B cell (primary cell): ENCODE measurements around the gene AP2B1. TPM values are rescaled to one million over a fixed set of nuclear protein-coding genes. Genes with fewer than 3 reads are reported as not detected.

Experiments
- ATAC-seq: fragments of 200-7000 bp; cut with Tn5 transposase; one replicate; pipeline ENCODE4 v1.10.0; 2021; ENCODE audit warnings: low read depth, mild to moderate bottlenecking, moderate number of reproducible peaks, moderate library complexity
- CTCF ChIA-PET: fragments of 350-600 bp; sonication (Branson Sonifier 250); formaldehyde crosslinking; loops from one replicate; lab custom pipeline; 2021; ENCODE audit warnings: antibody characterized with exemption, inconsistent platforms; lab: Charles Lee
- POLR2A ChIA-PET: fragments of 350-600 bp; sonication (Branson Sonifier 250); formaldehyde crosslinking; loops from one replicate; lab custom pipeline; 2021; ENCODE audit warnings: antibody characterized with exemption; lab: Charles Lee
- DNase-seq: peaks from one replicate; pipeline ENCODE4 v3.0.0; 2013
- H2AFZ ChIP-seq: 2 replicates; pipeline ENCODE4 v1.6.1; 2012; ENCODE audit warnings: mild to moderate bottlenecking, low read depth, low read length; ENCODE audit not compliant: insufficient read depth, poor library complexity, severe bottlenecking
- H3K27ac ChIP-seq, 2 donors: 1 replicate in 1 of 2; 2 replicates in 1 of 2; pipeline ENCODE4 v1.5.1; 2012 to 2013; ENCODE audit warnings: low read length in 2 of 2, mild to moderate bottlenecking in 2 of 2, moderate library complexity in 1 of 2
- H3K27me3 ChIP-seq, 4 experiments: fragments of 200-600 bp in 1 of 4; sonication (generic) in 1 of 4; replicated peaks in 1 of 4; 1 replicate in 2 of 4; 2 replicates in 2 of 4; pipeline versions ENCODE4 v1.6.1 to v1.7.0; 2013 to 2016; ENCODE audit warnings: low read length in 3 of 4, mild to moderate bottlenecking in 2 of 4, mixed read lengths in 1 of 4, moderate library complexity in 1 of 4; ENCODE audit not compliant: insufficient read depth in 4 of 4, control insufficient read depth in 3 of 4; ENCODE audit errors: control extremely low read depth in 1 of 4
- H3K36me3 ChIP-seq, 2 experiments: replicated peaks in 1 of 2; 1 replicate in 1 of 2; 2 replicates in 1 of 2; pipeline versions ENCODE4 v1.6.1 to v1.7.1; 2013; ENCODE audit warnings: low read length in 1 of 2; ENCODE audit not compliant: insufficient read depth in 2 of 2, control insufficient read depth in 1 of 2; ENCODE audit errors: control extremely low read depth in 1 of 2, extremely low read depth in 1 of 2
- H3K4me1 ChIP-seq, 2 donors: fragments of 200-600 bp in 1 of 2; sonication (generic) in 1 of 2; 1 replicate in 1 of 2; 2 replicates in 1 of 2; pipeline versions ENCODE4 v1.5.1 to v1.6.1; 2013 to 2017; ENCODE audit warnings: low read length in 2 of 2; ENCODE audit not compliant: control insufficient read depth in 2 of 2, insufficient read depth in 2 of 2
- H3K4me2 ChIP-seq: replicated peaks from 2 replicates; pipeline ENCODE3; 2012; ENCODE audit warnings: mild to moderate bottlenecking, low read depth, low read length; ENCODE audit not compliant: poor library complexity, severe bottlenecking
- H3K4me3 ChIP-seq, 5 experiments: fragments of 200-600 bp in 1 of 5; sonication (generic) in 1 of 5; 1 replicate in 3 of 5; 2 replicates in 2 of 5; pipeline versions ENCODE4 v1.5.1 to v1.7.0; 2011 to 2016; ENCODE audit warnings: low read length in 4 of 5, mild to moderate bottlenecking in 4 of 5, low read depth in 2 of 5, control low read depth in 1 of 5, moderate library complexity in 1 of 5; ENCODE audit not compliant: insufficient read depth in 1 of 5; ENCODE audit errors: control extremely low read depth in 1 of 5, extremely low read depth in 1 of 5
- H3K79me2 ChIP-seq: fragments of 200-600 bp; sonication (generic); one replicate; pipeline ENCODE4 v1.6.0; 2016; ENCODE audit warnings: low read length; ENCODE audit not compliant: control insufficient read depth, insufficient read depth
- H3K9ac ChIP-seq: fragments of 200-600 bp; sonication (generic); 2 replicates; pipeline ENCODE4 v1.6.1; 2017; ENCODE audit warnings: mild to moderate bottlenecking, low read length, moderate library complexity
- H3K9me3 ChIP-seq, 3 donors: one replicate each; pipeline versions ENCODE4 v1.6.1 to v1.7.1; 2013; ENCODE audit warnings: low read length in 2 of 3; ENCODE audit not compliant: control insufficient read depth in 2 of 3, insufficient read depth in 1 of 3; ENCODE audit errors: control extremely low read depth in 1 of 3
- H4K20me1 ChIP-seq: 2 replicates; pipeline ENCODE4 v1.6.0; 2012; ENCODE audit warnings: mild to moderate bottlenecking, low read length; ENCODE audit not compliant: insufficient read depth, control insufficient read depth, poor library complexity, severe bottlenecking
- H3K27ac Mint-ChIP-seq: one replicate; pipeline ENCODE4 v1.8.0; 2021; ENCODE audit warnings: mixed read lengths
- H3K27me3 Mint-ChIP-seq: one replicate; pipeline ENCODE4 v1.8.0; 2021; ENCODE audit warnings: mixed read lengths
- H3K4me1 Mint-ChIP-seq: one replicate; pipeline ENCODE4 v1.8.0; 2021; ENCODE audit warnings: mixed read lengths
- H3K4me3 Mint-ChIP-seq: one replicate; pipeline ENCODE4 v1.8.0; 2021; ENCODE audit warnings: mixed read lengths
- H3K9me3 Mint-ChIP-seq: one replicate; pipeline ENCODE4 v1.8.0; 2022; ENCODE audit warnings: mixed read lengths; ENCODE audit not compliant: insufficient read depth
- CTCF ChIP-seq: fragments of 200-600 bp; IDR thresholded peaks from one replicate; pipeline ENCODE4 v1.8.0; 2022; ENCODE audit warnings: antibody characterized with exemption, mild to moderate bottlenecking
- EZH2 ChIP-seq: IDR thresholded peaks from 2 replicates; pipeline ENCODE4 v1.6.1; 2012; ENCODE audit warnings: borderline replicate concordance, low read depth, mild to moderate bottlenecking, moderate library complexity, low read length; ENCODE audit not compliant: insufficient read depth, poor library complexity, severe bottlenecking
- WGBS: methylation state at CpG from one replicate; pipeline ENCODE4 v1.1.5; 2013; ENCODE audit warnings: missing lambda C conversion rate; ENCODE audit not compliant: insufficient coverage; 5-methylcytosine and 5-hydroxymethylcytosine counted together
- intact Hi-C: fragments of 100-400 bp; cut with micrococcal nuclease; formaldehyde crosslinking; loops from one replicate; pipeline ENCODE4 v1.10.0; 2022
- polyA plus RNA-seq: library from polyadenylated mRNA; depleted of rRNA; stranded (reverse); fragments of >200 nt; gene quantifications from 2 replicates; pipeline ENCODE4 v1.2.3, GENCODE V29; 2012
- total RNA-seq, 2 donors: library from RNA; stranded (reverse); fragments of 120-200 nt in 1 of 2; gene quantifications; 1 replicate in 1 of 2; 2 replicates in 1 of 2; pipeline versions ENCODE4 v1.2.3 to v1.2.4, GENCODE V29; 2013 to 2022

AP2B1 gene
- total and polyA plus RNA-seq, 2 donors (not counting 1 experiment from before 2014, with no cell fraction given): 33.1 to 123 TPM

GRCh38 chr17:35645923-35646322, 58.8 kb downstream of the AP2B1 start:
- no peak overlapping the region for H2AFZ ChIP-seq
- H3K27ac Mint-ChIP-seq: no peak overlapping the region
- H3K4me1 ChIP-seq: no peaks in the 10 kb centered on the region
- no peak overlapping the region for H3K9ac ChIP-seq
- TF ChIP-seq CTCF (no peak), EZH2 (no peak)
- no peak overlapping the region for H3K4me3 ChIP-seq
- H3K27me3 Mint-ChIP-seq: no peaks in the 10 kb centered on the region
- no CpG with 5 or more reads among the region's 2 CpGs for WGBS
- H4K20me1 ChIP-seq: no peaks in the 10 kb centered on the region
- no peaks in the 10 kb centered on the region for H3K79me2 ChIP-seq
- no peak overlapping the region for H3K27ac ChIP-seq
- H3K4me2 ChIP-seq: no peak overlapping the region
- no peak for ATAC-seq
- intact Hi-C loops: no loop called here
- H3K9me3 ChIP-seq: no peaks in the 10 kb centered on the region
- no peaks in the 10 kb centered on the region for H3K9me3 Mint-ChIP-seq
- peaks cover 15 to 54% of the 10 kb centered on the region in 2 experiments for H3K36me3 ChIP-seq
- H3K4me3 Mint-ChIP-seq: no peak overlapping the region
- POLR2A ChIA-PET: no interaction called here
- no peaks in the 10 kb centered on the region for H3K4me1 Mint-ChIP-seq
- CTCF ChIA-PET: no interaction called here
- H3K27me3 ChIP-seq: no peaks in the 10 kb centered on the region
- DNase-seq: no peak

GRCh38 chr17:35651467-35651866, 64.3 kb downstream of the AP2B1 start:
- CTCF ChIA-PET: interaction anchor here (0.8 to 1.0 kb wide), 2 partner anchors 113 to 183 kb away, joined by 3 read pairs; no protein-coding TSS in a partner anchor
- Histone ChIP-seq H3K9ac (no peak overlapping the region), H3K79me2 (no peaks in the 10 kb centered on the region), H4K20me1 (no peaks in the 10 kb centered on the region), H3K36me3 (peaks cover 5 to 40% of the 10 kb centered on the region in 2 experiments), H3K27me3 (no peaks in the 10 kb centered on the region), H3K4me3 (no peak overlapping the region), H3K4me1 (no peaks in the 10 kb centered on the region), H2AFZ (no peak overlapping the region), H3K27ac (no peak overlapping the region), H3K4me2 (no peak overlapping the region), H3K9me3 (no peaks in the 10 kb centered on the region)
- WGBS: no CpG with 5 or more reads among the region's 1 CpG
- Mint-ChIP-seq H3K4me1 (no peaks in the 10 kb centered on the region), H3K27ac (no peak overlapping the region), H3K27me3 (no peaks in the 10 kb centered on the region), H3K4me3 (no peak overlapping the region), H3K9me3 (no peaks in the 10 kb centered on the region)
- intact Hi-C loops: no loop called here
- POLR2A ChIA-PET: no interaction called here
- DNase-seq (no peak), ATAC-seq (no peak)
- TF ChIP-seq CTCF (no peak), EZH2 (no peak)
